MM.1S (cell line): ENCODE data around the gene WNT2.

Experiments used
- DNase-seq: peaks from one replicate; pipeline ENCODE4 v3.0.0-alpha.2; 2015
- H2AFZ ChIP-seq: fragments of 300-600 bp; sonication (generic); 2 replicates; pipeline ENCODE4 v1.6.0; 2016; ENCODE audit warnings: antibody characterized with exemption, low read length
- H3F3A ChIP-seq: fragments of 300-600 bp; sonication (generic); 2 replicates; pipeline ENCODE4 v1.6.1; 2016; ENCODE audit warnings: mild to moderate bottlenecking, antibody characterized with exemption, low read length, moderate library complexity, mixed read lengths; ENCODE audit not compliant: insufficient read depth
- H3K27ac ChIP-seq: fragments of 300-600 bp; sonication (generic); 2 replicates; pipeline ENCODE4 v1.5.1; 2016; ENCODE audit warnings: mild to moderate bottlenecking, low read length
- H3K27me3 ChIP-seq: fragments of 300-600 bp; sonication (generic); replicated peaks from 2 replicates; pipeline ENCODE4 v1.6.0; 2016; ENCODE audit warnings: low read length; ENCODE audit not compliant: insufficient read depth
- H3K36me3 ChIP-seq: fragments of 300-600 bp; sonication (generic); replicated peaks from 2 replicates; pipeline ENCODE4 v1.6.1; 2016; ENCODE audit warnings: mild to moderate bottlenecking, low read length, mixed read lengths; ENCODE audit not compliant: insufficient read depth
- H3K4me1 ChIP-seq: fragments of 300-600 bp; sonication (generic); 2 replicates; pipeline ENCODE4 v1.6.1; 2016; ENCODE audit warnings: low read length, mixed read lengths
- H3K4me2 ChIP-seq: fragments of 300-600 bp; sonication (generic); 2 replicates; pipeline ENCODE4 v1.6.0; 2016; ENCODE audit warnings: low read depth, low read length
- H3K4me3 ChIP-seq: fragments of 300-600 bp; sonication (generic); 2 replicates; pipeline ENCODE4 v1.5.1; 2016; ENCODE audit warnings: low read length, mixed read lengths
- H3K79me2 ChIP-seq: fragments of 300-600 bp; sonication (generic); 2 replicates; pipeline ENCODE4 v1.6.1; 2016; ENCODE audit warnings: mixed run types, low read length, mixed read lengths
- H3K9ac ChIP-seq: fragments of 300-600 bp; sonication (generic); 2 replicates; pipeline ENCODE4 v1.6.1; 2016; ENCODE audit warnings: low read length, mixed read lengths
- H3K9me2 ChIP-seq: fragments of 300-600 bp; sonication (generic); replicated peaks from 2 replicates; pipeline ENCODE4 v1.6.1; 2016; ENCODE audit warnings: mild to moderate bottlenecking, low read length, mixed read lengths; ENCODE audit not compliant: insufficient read depth
- H3K9me3 ChIP-seq: fragments of 300-600 bp; sonication (generic); replicated peaks from 2 replicates; pipeline ENCODE4 v1.6.1; 2016; ENCODE audit warnings: mild to moderate bottlenecking, low read length, mixed read lengths; ENCODE audit not compliant: insufficient read depth
- H4K20me1 ChIP-seq: fragments of 300-600 bp; sonication (generic); 2 replicates; pipeline ENCODE4 v1.6.1; 2016; ENCODE audit warnings: mild to moderate bottlenecking, low read length, moderate library complexity, mixed read lengths; ENCODE audit not compliant: insufficient read depth
- CTCF ChIP-seq: fragments of 300-600 bp; sonication (generic); IDR thresholded peaks from 2 replicates; pipeline ENCODE4 v1.5.1; 2016; ENCODE audit warnings: antibody characterized with exemption, low read length, mixed read lengths
- EZH2 ChIP-seq: fragments of 300-600 bp; sonication (generic); optimal IDR thresholded peaks from 2 replicates; pipeline ENCODE3; 2017; ENCODE audit warnings: low read depth, mild to moderate bottlenecking, antibody characterized with exemption, low read length, mixed read lengths
- EZH2phosphoT487 ChIP-seq: fragments of 300-600 bp; sonication (generic); IDR thresholded peaks from 2 replicates; pipeline ENCODE4 v1.6.1; 2018; ENCODE audit warnings: antibody characterized with exemption, low read length

WNT2 gene

GRCh38 chr7:117296066-117296465 is 26.8 kb downstream of the WNT2 start:
- Histone ChIP-seq H3K9ac (no peak overlapping the region), H4K20me1 (no peaks in the 10 kb centered on the region), H3K27ac (no peak overlapping the region), H3K9me3 (no peaks in the 10 kb centered on the region), H3K4me3 (no peak overlapping the region), H2AFZ (no peak overlapping the region), H3K79me2 (no peaks in the 10 kb centered on the region), H3K27me3 (no peaks in the 10 kb centered on the region), H3K4me2 (no peak overlapping the region), H3K9me2 (no peaks in the 10 kb centered on the region), H3F3A (no peaks in the 10 kb centered on the region), H3K4me1 (no peaks in the 10 kb centered on the region), H3K36me3 (no peaks in the 10 kb centered on the region)
- DNase-seq: no peak
- TF ChIP-seq EZH2: no peak
- TF ChIP-seq EZH2phosphoT487: no peak
- TF ChIP-seq CTCF: no peak

- H4K20me1 ChIP-seq: no peaks in the 10 kb centered on the region
- H3K9me2 ChIP-seq: no peaks in the 10 kb centered on the region
- no peaks in the 10 kb centered on the region for H3K79me2 ChIP-seq
- no peak for DNase-seq
- no peaks in the 10 kb centered on the region for H3K4me1 ChIP-seq
- H2AFZ ChIP-seq: no peak overlapping the region
- no peaks in the 10 kb centered on the region for H3K9me3 ChIP-seq
- no peaks in the 10 kb centered on the region for H3K36me3 ChIP-seq
- no peaks in the 10 kb centered on the region for H3K27me3 ChIP-seq
- no peak overlapping the region for H3K27ac ChIP-seq
- no peak for TF ChIP-seq EZH2phosphoT487
- no peak for TF ChIP-seq CTCF
- TF ChIP-seq EZH2: no peak
- H3K9ac ChIP-seq: no peak overlapping the region
- no peak overlapping the region for H3K4me2 ChIP-seq
- no peak overlapping the region for H3K4me3 ChIP-seq
- H3F3A ChIP-seq: no peaks in the 10 kb centered on the region
Observed at GRCh38 chr7:117285826-117286225, 37.0 kb downstream of the WNT2 start.

GRCh38 chr7:117284692-117285091 is 38.2 kb downstream of the WNT2 start:
- Histone ChIP-seq H3K4me1 (no peaks in the 10 kb centered on the region), H3K79me2 (no peaks in the 10 kb centered on the region), H3K9me2 (no peaks in the 10 kb centered on the region), H3K4me3 (no peak overlapping the region), H3K27me3 (no peaks in the 10 kb centered on the region), H3K27ac (no peak overlapping the region), H3K4me2 (no peak overlapping the region), H3K9me3 (no peaks in the 10 kb centered on the region), H3K36me3 (no peaks in the 10 kb centered on the region), H2AFZ (no peak overlapping the region), H3F3A (no peaks in the 10 kb centered on the region), H3K9ac (no peak overlapping the region), H4K20me1 (no peaks in the 10 kb centered on the region)
- TF ChIP-seq EZH2phosphoT487 (no peak), EZH2 (no peak), CTCF (no peak)
- DNase-seq: no peak
